Glomerular visceral epithelial cell (primary cell): ENCODE results near the gene CASKIN2.
"Not testable (repeated sequence)": the region's sequence is repeated elsewhere in the genome, so short reads cannot be mapped to it uniquely, and the experiment has no call there.

ENCODE experiments used
- DNase-seq: peaks from one replicate; pipeline ENCODE4 v3.0.0-alpha.2; 2016; ENCODE audit errors: extremely low spot score

CASKIN2 gene

DNA sequence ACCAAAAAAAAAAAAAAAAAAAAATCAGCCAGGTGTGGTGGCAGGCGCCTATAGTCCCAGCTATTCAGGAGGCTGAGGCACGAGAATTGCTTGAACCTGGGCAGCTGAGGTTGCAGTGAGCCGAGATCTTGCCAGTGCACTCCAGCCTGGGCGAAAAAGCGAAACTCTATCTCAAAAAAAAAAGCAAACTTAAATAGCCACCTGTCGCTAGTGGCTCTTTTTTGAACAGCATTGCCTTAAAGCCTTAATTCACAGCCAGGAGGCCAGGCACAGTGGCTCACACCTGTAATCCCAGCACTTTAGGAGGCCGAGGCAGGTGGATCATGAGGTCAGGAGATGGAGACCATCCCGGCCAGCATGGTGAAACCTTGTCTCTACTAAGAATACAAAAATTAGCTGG, 5.1 kb upstream of the CASKIN2 start:
- not testable (repeated sequence) for DNase-seq

DNA sequence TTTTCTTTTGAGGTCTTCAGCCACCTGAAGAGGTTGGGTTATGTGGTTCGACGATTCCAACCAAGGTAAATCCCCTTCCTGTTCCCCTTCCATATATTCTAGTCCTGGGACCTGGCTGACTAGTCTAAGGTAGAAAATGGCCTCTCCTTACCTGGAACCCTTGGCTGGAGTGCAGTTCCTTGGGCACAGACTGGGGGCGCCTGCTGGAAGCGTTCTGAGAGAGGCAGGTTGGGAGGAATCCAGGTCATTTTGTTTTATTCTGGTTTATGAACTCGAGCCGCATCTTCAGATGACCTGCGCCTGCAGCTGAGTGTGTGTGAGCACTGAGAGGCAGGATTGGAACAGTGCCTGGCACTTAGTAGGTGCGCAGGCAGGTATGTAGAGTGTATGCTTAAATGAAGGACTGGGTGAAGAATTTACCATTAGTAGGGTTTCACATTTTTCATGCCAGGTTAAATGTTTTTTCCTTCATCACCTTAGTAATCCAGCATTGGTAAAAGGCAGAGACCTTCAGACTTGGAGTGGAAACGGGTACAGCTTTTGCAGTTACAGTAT, 3.7 kb upstream of the CASKIN2 start:
- DNase-seq = no peak

DNA sequence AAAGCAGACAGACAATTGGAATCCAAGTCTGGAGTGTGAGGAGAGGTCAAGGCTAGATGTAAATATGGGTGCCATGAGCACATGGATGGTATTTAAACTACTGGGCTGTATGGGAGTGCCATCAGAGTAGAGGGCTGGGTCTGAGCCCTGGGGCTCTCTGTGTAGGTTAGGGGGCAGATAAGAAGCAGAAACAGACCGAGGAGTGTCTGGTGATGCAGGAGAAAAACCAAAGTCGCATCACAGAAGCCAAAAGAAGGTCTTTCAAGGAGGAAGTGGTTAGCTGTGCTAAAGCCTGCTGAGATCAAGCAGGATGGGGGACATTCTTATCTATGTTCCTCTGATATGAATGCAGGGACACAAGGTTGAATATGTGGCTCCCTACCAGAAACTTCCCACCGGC, 2.9 kb upstream of the CASKIN2 start:
- DNase-seq = no peak

DNA sequence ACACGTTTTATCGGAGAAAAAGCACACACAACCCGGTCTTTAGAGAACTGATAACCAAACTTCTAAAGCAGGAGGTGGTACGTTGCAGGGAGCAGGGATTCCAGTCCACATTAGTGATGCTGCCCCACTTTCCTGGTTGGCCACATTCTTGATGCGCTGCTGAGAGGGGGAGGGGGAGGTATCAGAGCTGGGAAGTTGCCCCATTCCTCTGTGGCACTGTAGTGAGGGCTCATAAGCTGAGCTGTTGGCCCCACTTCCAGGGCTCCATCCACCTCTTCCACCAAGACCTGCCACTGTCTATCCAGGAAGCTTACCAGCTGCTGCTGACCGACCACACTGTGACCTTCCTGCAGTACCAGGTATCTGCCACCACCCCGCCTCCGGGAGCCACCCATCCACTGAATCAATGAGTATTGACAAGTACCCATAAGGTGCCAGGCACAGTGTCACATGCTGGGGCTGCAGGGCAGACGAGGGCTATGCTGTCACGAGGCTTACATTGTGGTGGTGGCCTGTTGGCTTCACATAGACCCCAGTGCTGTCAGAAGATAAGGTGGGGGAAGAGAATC, 2.0 kb upstream of the CASKIN2 start:
- no peak for DNase-seq

DNA sequence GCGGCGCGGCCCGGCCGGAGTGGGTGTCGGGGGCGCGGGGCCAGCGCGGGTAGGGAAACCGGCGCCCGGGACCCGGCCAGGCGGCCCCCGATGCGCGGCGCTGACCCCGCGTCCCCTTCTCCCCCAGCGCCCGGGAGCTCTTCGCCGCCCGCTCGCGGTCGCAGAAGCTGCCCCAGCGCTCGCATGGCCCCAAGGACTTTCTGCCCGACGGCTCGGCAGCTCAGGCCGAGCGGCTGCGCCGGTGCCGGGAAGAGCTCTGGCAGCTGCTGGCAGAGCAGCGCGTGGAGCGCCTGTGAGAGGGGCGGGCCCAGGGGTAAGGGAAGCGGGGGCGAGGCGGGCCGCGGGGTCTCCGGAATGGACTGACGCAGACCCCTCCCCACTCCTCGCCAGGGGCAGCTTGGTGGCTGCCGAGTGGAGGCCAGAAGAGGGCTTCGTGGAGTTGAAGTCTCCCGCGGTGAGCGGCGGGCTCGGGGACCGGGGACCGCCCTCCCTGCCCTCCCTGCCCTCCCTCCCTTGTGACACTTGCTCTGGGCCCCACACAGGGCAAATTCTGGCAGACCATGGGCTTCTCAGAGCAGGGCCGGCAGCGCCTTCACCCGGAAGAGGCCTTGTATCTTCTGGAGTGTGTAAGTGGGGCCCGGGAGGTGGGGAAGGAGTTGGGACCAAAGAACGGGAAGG, 1.4 kb upstream of the CASKIN2 start:
- DNase-seq = peak; percentile 53

DNA sequence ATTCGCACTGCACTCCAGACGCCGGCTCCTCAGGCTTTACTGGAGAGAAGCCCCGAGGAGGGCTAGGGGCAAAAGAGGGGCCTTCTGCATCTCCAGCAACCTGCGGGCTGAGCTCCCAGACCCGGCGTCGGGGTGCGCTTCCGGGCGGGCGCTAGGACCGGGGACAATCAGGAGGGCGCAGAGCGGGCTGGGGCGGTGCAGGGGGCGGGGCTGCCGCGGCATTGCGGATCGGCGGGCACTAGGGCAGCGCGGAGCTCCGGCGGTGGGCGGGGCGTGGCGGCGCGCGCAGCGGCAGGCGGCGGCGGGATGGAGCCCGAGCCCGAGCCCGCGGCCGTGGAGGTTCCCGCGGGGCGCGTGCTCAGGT, 900 bp upstream of the CASKIN2 start, which contains the start of gene TSEN54:
Gene TSEN54, plus strand, starts transcription at position 274 of the 364 bp plus-strand sequence. Its CDS starts 33 bp downstream, at position 307.
- peak; percentile 91 for DNase-seq

DNA sequence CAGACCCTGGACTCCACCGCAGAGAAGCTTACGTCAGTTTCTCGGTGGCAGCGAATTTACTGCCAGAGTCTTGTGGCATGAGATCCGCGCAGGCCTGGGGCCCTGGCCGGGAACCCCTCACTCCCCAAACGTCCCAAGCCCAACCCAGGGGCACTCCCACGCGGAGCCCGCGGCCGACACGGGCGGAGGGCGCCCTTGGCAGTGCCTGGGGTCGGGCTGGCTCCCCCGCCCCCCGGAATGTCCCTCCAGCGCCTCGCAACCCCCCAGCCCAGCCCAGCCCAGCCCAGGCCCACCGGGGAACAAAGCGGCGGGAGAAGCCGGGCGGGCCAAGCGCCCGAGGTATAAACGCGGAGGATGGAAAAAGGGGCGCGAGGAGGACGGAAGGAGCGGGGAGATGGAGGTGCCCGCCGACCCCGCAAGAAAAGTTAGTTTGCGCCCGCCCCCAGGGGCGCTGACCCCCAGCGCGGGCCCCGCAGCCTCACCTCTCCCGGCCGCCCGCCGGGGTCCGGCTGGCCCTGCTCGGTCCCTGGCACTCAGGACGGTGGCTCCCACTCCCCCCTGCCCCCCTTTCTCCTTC, 330 bp downstream of the CASKIN2 start:
- peak; percentile 31 for DNase-seq

DNA sequence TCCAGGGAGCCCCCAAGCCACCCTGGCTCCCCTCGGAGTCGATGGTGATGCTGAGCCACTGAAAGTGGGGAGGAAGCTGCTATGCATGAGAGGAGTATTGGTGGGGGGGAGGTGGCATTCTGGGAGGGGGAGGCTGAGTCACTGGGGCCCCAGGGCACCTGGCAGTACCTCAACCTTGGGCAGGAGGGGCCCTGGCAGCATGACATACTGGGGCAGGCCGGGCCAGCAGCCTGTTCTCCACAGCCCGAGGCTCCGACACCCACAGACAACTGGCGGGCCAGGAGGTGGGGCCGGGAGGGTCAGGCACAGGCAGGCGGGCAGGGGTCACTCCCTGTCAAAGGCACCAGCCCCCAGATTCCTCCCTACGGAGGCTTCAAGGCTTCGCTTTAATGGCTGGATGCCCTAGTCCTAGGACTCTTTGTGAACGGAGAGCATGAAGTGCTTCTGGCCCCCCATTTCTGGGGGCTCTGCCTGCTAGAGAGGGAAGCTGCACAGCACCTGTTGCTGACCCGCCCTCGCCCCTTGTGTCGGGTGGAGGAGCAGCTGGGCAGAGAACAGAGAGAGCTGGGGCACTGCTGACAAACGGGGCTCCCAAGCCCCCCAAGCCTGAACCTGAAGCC, 928 bp downstream of the CASKIN2 start:
- peak; percentile 84 for DNase-seq

DNA sequence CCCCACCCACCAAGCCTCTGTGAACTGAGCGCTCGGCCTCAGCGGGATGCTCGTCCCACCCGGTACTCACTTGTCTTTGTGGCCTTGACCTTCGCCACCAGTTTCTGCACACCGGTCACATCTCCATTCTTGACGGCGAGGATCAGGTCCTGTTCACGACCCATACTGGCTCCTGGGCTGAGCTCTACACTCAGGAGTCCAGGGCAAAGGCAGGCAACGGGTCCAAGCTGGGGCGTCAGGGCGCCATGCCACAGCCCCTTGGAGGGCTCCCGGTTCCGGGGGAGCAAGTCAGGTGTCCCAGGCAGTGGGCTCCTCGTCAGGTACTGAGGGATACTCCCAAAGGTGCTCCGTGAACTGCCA, 1.7 kb downstream of the CASKIN2 start:
- DNase-seq = no peak

DNA sequence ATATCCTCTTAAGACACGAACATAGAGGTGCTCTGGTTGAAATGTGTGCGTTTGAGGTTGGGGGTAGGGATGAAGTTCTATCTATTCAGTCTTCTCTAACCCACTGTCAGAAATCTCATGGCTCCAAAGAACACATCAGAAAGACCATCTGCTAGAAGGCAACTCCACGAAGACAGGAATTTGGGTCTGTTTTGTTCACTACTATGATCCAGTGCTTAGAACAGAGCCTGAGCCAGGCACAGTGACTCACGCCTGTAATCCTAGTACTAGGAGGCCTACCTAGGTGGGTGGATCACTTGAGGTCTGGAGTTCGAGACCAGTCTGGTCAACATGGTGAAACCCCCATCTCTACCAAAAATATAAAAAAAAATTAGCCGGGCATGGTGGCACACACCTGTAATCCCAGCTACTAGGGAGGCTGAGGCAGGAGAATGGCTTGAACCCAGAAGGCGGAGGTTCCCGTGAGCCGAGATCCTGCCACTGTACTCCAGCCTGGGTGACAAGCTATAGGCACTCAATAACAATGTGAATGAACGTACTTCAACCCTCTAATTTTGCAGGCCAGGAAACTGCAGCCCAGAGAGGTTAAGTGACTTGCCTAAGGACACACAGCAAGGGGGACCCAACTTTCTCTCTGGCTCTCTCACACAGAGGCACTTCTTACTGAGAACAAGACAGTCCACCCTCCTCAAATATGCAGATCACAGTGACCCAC, 2.3 kb downstream of the CASKIN2 start:
- DNase-seq = no peak

DNA sequence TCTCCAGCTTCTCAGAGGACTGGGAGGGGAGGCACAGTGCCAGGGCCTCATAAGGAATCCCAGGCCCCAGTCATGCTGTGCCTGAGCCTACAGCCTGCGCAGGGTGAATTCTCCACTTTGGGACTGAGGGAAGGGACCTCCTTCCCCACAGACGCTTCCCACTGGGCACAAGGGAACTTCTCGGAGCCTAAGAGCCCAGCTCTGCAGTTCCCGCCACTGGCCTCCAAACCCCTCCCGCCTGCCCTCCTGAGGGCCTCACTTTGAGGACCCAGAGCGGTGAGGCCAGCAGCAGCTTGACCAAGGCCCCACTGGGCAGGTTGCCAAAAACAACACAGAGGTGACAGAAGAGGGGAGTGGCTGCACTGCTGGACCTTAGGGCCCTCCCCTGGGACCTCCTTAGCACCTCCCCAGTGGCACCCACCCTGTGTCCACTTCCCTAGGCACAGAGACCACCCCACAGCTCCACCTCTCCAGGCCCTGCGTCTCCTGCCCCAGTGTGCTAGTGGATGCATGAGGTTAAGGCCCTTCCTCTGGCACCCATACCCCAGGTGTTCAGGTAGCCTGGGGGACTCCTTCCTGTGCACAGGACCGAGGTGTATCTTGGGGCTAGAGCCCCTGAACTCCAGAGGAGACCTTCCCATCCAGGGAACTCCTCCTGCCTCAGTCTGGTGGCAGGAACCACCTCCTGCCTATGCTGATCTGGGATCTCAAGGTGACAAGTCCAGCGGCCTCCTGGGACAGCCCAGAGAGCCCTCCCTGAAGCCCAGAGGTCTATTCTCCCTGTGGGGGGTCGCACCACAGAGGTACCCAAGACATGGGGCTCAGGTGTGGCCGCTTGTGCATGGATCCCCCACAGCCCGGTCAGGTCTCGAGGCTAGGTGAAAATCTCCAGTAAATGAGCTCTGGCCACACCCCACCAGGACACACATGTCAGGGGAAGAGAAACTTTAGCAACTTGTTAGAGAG, 3.4 kb downstream of the CASKIN2 start:
- peak; percentile 67 for DNase-seq

DNA sequence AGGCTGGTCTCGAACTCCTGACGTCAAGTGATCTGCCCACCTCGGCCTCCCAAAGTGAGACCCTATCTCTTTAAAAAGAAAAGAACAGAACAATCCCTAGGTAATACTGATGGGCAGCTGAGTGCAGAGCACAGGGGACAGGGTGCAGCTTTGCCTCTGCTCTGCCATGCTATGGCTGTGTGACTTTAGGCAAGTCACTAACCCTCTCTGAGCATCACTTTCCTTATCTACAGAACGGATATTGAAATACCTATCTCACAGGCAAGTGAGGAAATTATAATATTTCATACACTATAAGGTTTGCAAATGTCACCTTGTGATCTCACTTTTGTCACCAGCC, 4.1 kb downstream of the CASKIN2 start:
- DNase-seq = no peak

DNA sequence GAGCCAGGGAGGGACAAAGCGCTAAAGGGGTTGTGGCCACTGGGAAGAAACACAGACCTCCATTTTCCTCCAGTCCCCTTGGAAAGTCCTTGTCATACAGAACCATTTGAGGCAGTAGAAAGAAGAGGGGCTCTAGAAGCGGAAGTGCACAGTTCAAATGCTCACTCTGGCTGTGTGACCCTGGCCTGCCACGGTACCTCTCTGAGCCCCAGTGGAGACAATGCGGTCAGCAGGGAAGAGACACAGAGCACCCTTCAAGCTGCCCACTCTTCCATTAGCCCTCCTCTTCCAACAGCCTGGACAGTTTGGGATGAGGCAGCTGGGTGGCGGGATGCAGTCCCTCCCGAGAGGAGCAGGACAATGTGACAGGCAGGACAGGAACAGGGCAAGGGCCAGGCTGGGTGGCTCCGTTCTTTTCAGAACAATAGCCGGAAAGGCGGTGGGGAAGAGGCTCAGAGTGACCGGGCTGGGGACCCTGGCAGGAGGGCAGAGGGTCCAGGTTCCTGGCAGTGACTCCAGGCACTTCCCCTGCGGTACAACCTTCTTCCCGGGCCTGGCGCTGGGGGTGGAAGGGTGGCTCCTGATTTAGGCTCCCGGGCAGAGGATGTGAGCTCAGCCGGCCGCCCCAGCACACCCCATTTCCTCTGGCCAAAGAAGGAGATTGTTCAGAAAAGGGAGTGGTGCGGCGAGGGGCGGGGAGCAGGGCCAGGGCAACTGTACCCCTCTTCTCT, 5.6 kb downstream of the CASKIN2 start:
- no peak for DNase-seq

DNA sequence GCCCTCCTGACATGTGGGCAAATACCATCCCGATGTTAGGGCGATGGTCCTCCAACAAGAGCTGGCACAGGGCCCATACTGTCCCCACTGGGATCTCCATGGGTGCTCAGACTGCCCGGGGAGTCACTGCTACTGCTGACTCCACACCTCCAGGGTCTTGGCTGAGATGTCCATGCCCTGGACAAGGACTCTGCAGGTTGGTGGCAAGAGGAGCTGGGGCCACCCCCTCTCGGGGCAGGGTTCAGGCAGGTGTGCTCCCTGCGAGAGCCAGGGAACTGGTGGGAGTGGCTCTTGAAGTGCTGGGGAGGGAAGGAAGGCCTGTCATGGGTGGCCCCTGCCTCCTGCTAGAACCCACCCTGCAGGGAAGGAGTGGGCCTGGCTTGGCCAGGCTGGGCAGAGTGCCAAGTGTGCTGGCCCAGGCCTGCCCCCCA, 6.4 kb downstream of the CASKIN2 start:
- DNase-seq = no peak

DNA sequence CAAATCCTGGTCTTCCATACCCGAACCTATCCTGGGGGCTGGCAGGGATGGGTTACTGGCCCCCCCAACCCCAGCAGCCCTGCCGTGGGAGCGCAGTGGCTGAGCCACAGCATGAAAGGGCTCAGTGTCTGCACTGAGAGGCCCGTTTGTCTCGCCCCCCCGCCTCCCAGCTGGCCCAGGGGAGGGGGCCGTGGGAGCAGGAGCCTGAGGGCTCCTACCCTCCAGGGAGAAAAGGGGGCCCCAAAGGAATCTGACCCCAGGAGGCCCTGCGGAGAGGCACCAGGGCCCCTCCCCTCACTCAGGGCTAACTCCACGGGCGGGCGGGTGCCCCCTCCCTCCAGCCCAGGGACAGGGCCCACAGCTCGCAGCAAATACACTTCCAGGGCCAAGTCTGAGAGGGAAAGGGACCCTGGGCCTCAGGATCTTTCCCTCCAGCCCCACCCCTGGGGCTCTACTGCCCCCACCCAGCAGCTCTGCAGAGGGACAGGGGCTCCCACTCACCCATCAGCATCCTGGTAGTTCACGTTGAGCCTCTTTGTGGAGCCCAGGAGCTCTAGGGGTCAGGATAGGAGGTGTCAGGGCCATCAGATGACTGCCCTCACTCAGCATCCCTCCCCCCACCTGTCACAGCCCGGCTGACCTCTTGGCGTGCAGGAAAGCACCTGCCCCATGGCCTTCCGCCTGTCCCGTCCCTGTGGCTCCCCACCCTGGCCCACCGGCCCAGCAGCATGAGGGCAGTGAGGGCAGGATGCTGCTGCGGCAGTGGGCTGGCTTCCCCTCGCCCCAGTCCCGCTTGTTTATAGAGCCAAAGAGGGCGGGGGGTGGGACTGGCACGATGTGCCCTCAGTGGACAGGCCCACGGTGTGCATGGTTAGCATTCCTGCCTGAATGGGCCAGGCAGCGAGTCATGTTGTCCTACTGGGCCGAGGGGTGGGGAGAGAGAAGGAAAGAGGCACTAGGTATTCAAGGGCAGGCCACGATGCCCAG, 7.3 kb downstream of the CASKIN2 start:
- no peak for DNase-seq

DNA sequence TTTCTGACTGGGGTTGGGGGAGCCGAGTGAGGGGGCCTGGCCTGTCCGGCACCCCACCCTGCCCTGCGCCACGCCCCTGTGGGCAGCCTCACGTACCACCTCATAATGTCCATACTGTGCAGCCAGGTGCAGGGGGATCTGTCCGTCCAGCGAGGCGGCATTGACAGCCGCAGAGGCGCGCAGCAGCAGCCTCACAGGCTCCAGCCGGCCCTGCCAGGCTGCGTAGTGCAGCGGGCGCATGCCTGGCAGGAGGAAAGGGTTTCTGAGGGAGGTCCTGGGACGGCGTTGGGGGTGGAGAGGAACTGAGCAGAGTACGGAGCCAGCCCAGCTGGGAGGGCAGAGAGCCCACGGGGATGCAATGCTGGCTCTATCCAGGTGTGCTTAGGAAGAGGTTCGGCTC, 8.4 kb downstream of the CASKIN2 start:
- no peak for DNase-seq

DNA sequence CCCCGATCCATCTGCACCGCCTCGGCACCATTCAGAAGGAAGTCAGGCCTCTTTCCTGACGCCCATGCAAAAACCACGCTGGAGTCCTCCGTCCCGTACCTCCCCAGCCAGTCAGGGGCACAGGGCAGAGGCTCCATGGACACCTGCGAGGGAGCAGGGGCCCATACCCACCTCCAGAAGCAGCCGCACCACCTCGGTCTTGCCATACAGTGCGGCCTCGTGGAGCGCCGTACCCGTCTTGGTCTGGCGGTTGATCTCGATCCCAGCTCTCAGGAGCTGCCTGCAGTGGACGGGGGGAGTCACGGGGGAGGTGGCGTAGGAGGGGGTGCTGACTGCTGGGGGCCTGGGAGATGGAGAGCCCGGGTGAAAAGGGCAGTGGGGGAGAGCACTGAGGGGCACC, 9.2 kb downstream of the CASKIN2 start:
- no peak for DNase-seq

DNA sequence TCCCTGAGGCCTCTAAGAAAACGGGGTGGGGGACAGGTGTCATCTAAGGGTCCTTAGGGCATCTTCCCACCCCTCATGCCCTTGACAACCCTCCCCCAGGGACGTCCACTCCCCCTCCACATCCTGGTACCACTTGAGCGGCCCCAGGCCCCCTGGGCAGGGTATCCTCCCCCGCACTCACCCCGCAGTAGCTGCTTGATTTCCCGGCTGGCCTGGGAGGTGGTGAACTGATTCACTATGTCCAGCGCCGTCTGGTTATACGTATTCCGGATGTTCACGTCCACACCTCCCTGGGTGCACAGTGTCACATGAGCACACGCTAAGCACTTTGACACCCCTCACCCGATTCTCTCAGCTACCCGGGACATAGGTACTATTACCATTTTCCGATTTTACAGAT, 9.7 kb downstream of the CASKIN2 start:
- no peak for DNase-seq

DNA sequence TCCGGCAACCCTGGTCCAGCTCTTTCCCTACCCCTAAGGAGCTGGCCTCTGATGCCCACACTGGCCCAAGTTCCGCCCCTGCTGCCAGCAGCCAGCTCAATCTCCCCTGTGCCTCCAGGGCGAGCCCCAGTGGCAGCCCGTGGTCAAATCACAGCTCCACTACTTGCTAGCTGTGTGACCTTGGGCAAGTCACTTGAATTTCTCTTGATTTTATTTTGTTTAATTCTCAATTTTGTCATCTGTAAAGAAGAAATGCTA, 10.3 kb downstream of the CASKIN2 start:
- DNase-seq = no peak
